NB4 (cell line): ENCODE measurements around the gene GBGT1.
"Not testable (repeated sequence)": the region's sequence is repeated elsewhere in the genome, so short reads cannot be mapped to it uniquely, and the experiment has no call there.

Experiments
- DNase-seq: peaks from one replicate; pipeline ENCODE4 v3.0.0; 2010; ENCODE audit warnings: low read depth
- H3K4me3 ChIP-seq: one replicate; pipeline ENCODE4 v1.5.1; 2011; ENCODE audit warnings: mild to moderate bottlenecking, low read depth, low read length, moderate library complexity
- CTCF ChIP-seq: IDR thresholded peaks from one replicate; pipeline ENCODE4 v1.5.1; 2012; ENCODE audit warnings: low read depth, low read length
- MAX ChIP-seq: IDR thresholded peaks from 2 replicates; pipeline ENCODE4 v1.6.1; 2011; ENCODE audit warnings: low read depth, low read length
- MYC ChIP-seq: IDR thresholded peaks from 2 replicates; pipeline ENCODE4 v1.6.1; 2011; ENCODE audit warnings: low read depth, low read length
- POLR2A ChIP-seq: IDR thresholded peaks from 2 replicates; pipeline ENCODE4 v1.6.1; 2011; ENCODE audit warnings: mild to moderate bottlenecking; ENCODE audit not compliant: insufficient read length; ENCODE audit errors: extremely low read depth

Gene GBGT1

GRCh38 chr9:133163504-133164172 lies at the start of gene GBGT1:
Gene GBGT1 (minus strand): TSS chr9:133163914. CDS start chr9:133162412, 1,502 bp downstream.
- TF ChIP-seq MAX (peak; percentile 7; the same call in 1 of the 2 replicates), CTCF (no peak), MYC (no peak), POLR2A (peak; percentile 80)
- H3K4me3 ChIP-seq, result peak within 1 kb of the TSS; percentile 75
- DNase-seq, result peak; percentile 92

GRCh38 chr9:133210609-133211008 lies 46.9 kb upstream of the GBGT1 start:
- TF ChIP-seq MAX, result no peak
- TF ChIP-seq CTCF, result no peak
- TF ChIP-seq MYC, result no peak
- TF ChIP-seq POLR2A, result no peak
- DNase-seq, result no peak
- no peak overlapping the region for H3K4me3 ChIP-seq

- no peak for DNase-seq
- H3K4me3 ChIP-seq, result no peak overlapping the region
- TF ChIP-seq POLR2A (no peak), CTCF (no peak), MAX (no peak), MYC (no peak)
These were observed 46.5 kb upstream of the GBGT1 start for GRCh38 chr9:133210202-133210532.

GRCh38 chr9:133209327-133210201 lies 45.9 kb upstream of the GBGT1 start:
- H3K4me3 ChIP-seq, DNase-seq: not testable (repeated sequence)

- H3K4me3 ChIP-seq, DNase-seq: not testable (repeated sequence)
These were observed 45.2 kb upstream of the GBGT1 start, which contains the start of gene OBP2B for GRCh38 chr9:133208880-133209300. Gene OBP2B (minus strand): TSS chr9:133209250. CDS start chr9:133209199, 51 bp downstream.

GRCh38 chr9:133208171-133208879 lies 44.6 kb upstream of the GBGT1 start:
- DNase-seq, H3K4me3 ChIP-seq: not testable (repeated sequence)

- TF ChIP-seq CTCF, result no peak
- TF ChIP-seq MAX, result no peak
- TF ChIP-seq MYC, result no peak
- DNase-seq, result no peak
- no peak overlapping the region for H3K4me3 ChIP-seq
These were observed 43.9 kb upstream of the GBGT1 start for GRCh38 chr9:133207540-133208170.
